RWPE2 (cell line): ENCODE results near the gene ABCB1.
"Not testable (repeated sequence)": the region's sequence is repeated elsewhere in the genome, so short reads cannot be mapped to it uniquely, and the experiment has no call there.

ENCODE experiments used
- ATAC-seq: fragments of 200-7000 bp; cut with Tn5 transposase; 3 replicates; pipeline ENCODE4 v1.9.1; 2021; ENCODE audit warnings: low read depth
- DNase-seq: peaks from one replicate; pipeline ENCODE4 v3.0.0-alpha.2; 2020; ENCODE audit warnings: low spot score
- H3K27ac ChIP-seq: fragments of 450-650 bp; 2 replicates; pipeline ENCODE4 v1.5.1; 2017; ENCODE audit warnings: mild to moderate bottlenecking; ENCODE audit not compliant: poor library complexity, severe bottlenecking
- H3K27me3 ChIP-seq: fragments of 250-450 bp; sonication (Bioruptor Pico); 2 replicates; pipeline ENCODE4 v1.5.1; 2021; ENCODE audit warnings: mild to moderate bottlenecking, moderate library complexity; ENCODE audit not compliant: insufficient read depth, poor library complexity, severe bottlenecking
- H3K36me3 ChIP-seq: fragments of 250-450 bp; sonication (Bioruptor Pico); 2 replicates; pipeline ENCODE4 v1.5.1; 2020; ENCODE audit warnings: low read depth, mild to moderate bottlenecking, moderate library complexity
- H3K4me1 ChIP-seq: fragments of 250-450 bp; sonication (Bioruptor Pico); 2 replicates; pipeline ENCODE4 v1.5.1; 2021; ENCODE audit warnings: mild to moderate bottlenecking, moderate library complexity; ENCODE audit not compliant: insufficient read depth, poor library complexity, severe bottlenecking
- H3K4me3 ChIP-seq: fragments of 250-450 bp; sonication (Bioruptor Pico); 2 replicates; pipeline ENCODE4 v1.5.1; 2021; ENCODE audit warnings: mild to moderate bottlenecking, moderate library complexity; ENCODE audit not compliant: severe bottlenecking
- H3K9me3 ChIP-seq: fragments of 250-450 bp; sonication (Bioruptor Pico); 2 replicates; pipeline ENCODE4 v1.5.1; 2021; ENCODE audit warnings: mild to moderate bottlenecking, moderate library complexity; ENCODE audit not compliant: severe bottlenecking
- CTCF ChIP-seq: fragments of 450-650 bp; IDR thresholded peaks from one replicate; pipeline ENCODE4 v1.5.1; 2017; ENCODE audit warnings: mild to moderate bottlenecking, moderate library complexity; ENCODE audit not compliant: poor library complexity, severe bottlenecking

The ABCB1 gene

GRCh38 chr7:87574630-87575029 is 26.1 kb downstream of the ABCB1 start:
- TF ChIP-seq CTCF, result no peak
- no peaks in the 10 kb centered on the region for H3K27me3 ChIP-seq
- no peak overlapping the region for H3K4me3 ChIP-seq
- no peaks in the 10 kb centered on the region for H3K4me1 ChIP-seq
- H3K9me3 ChIP-seq, result no peaks in the 10 kb centered on the region
- DNase-seq (no peak), ATAC-seq (peak; percentile 65)
- H3K36me3 ChIP-seq, result no peaks in the 10 kb centered on the region
- H3K27ac ChIP-seq, result no peak overlapping the region

- H3K27me3 ChIP-seq, H3K4me1 ChIP-seq, H3K27ac ChIP-seq, DNase-seq, H3K36me3 ChIP-seq, H3K9me3 ChIP-seq, H3K4me3 ChIP-seq, ATAC-seq: not testable (repeated sequence)
Measured at GRCh38 chr7:87572513-87572912, 28.2 kb downstream of the ABCB1 start.

- H3K27ac ChIP-seq, result no peak overlapping the region
- H3K27me3 ChIP-seq, result no peaks in the 10 kb centered on the region
- H3K9me3 ChIP-seq, result no peaks in the 10 kb centered on the region
- no peak for TF ChIP-seq CTCF
- DNase-seq (no peak), ATAC-seq (peak; percentile 71; the same call in 2 of the 3 replicates)
- no peaks in the 10 kb centered on the region for H3K4me1 ChIP-seq
- no peaks in the 10 kb centered on the region for H3K36me3 ChIP-seq
- no peak overlapping the region for H3K4me3 ChIP-seq
Measured at GRCh38 chr7:87570178-87570577, 30.5 kb downstream of the ABCB1 start.

- no peak for ATAC-seq
- Histone ChIP-seq H3K4me1 (no peaks in the 10 kb centered on the region), H3K27me3 (no peaks in the 10 kb centered on the region), H3K4me3 (no peak overlapping the region), H3K36me3 (no peaks in the 10 kb centered on the region), H3K9me3 (no peaks in the 10 kb centered on the region), H3K27ac (no peak overlapping the region)
- TF ChIP-seq CTCF, result no peak
- DNase-seq, result no peak
Measured at GRCh38 chr7:87567052-87567451, 33.6 kb downstream of the ABCB1 start.

- DNase-seq, result no peak
- Histone ChIP-seq H3K36me3 (no peaks in the 10 kb centered on the region), H3K9me3 (no peaks in the 10 kb centered on the region), H3K4me1 (no peaks in the 10 kb centered on the region), H3K4me3 (no peak overlapping the region), H3K27ac (no peak overlapping the region), H3K27me3 (no peaks in the 10 kb centered on the region)
- ATAC-seq, result no peak
- no peak for TF ChIP-seq CTCF
Measured at GRCh38 chr7:87566311-87566900, 34.3 kb downstream of the ABCB1 start.
